ENCODE measurements around the gene RBM28. TPM values are rescaled to one million over a fixed set of nuclear protein-coding genes. Genes with fewer than 3 reads are reported as not detected.

The RBM28 gene
- total RNA-seq, 1 donor = 6.5 TPM

DNA sequence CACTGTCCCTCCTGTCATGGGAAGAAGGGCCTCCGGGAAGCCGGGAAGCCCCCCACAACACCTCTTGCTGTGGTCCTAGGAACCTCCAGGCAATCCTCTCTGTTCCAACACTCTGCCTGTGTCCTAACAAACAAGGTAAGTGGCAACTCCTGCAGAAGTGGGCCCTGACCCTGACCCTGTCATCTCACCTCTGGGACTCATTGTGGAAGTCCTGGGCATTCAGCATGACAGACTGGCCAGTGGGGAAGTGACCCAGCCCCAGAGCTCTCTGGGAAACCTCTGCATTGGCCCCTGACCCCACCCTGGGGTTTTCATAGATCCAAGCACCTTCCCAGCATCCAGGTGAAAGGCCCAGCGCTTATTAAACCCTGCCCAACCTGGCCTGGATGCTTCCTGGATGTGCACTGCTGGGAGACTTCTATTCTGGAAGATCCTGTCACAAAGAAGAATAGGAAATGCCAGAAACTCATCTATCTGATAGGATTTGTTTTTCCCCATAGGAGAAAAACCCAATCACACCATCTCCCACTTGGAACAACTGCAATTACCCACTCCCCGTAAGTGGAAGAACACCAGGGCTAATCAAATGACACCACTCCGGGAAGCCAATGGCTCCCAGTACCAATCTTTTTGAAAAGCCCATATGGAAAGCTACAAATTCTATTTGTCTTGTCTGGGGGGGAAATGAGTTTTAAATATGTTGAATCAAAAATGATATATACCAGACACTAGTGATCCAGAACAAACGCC lies 78.4 kb downstream of the RBM28 start:
- no peak for DNase-seq (ENCODE audit: low read depth in 2 of 3, low spot score in 2 of 3)

DNA sequence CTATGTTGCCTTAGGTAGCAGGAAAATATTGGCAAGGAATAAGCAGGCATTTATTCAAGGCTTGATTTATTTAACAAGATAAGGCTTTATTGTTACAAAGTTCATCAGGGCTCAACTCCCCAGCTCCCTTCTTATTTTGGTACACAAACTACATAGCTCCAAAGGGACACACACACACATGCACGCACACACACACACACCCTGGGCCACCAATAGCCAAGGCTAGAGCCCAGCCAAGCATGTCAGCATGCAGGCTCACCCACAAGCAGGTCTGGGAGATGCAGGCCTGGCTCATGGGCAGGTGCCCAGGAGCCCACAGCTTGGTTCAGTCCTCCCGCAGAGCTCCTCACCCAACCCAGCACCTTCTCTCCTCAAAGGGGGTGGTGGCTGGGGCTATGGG lies 79.2 kb downstream of the RBM28 start:
- DNase-seq (ENCODE audit: low read depth in 2 of 3, low spot score in 2 of 3) = no peak

DNA sequence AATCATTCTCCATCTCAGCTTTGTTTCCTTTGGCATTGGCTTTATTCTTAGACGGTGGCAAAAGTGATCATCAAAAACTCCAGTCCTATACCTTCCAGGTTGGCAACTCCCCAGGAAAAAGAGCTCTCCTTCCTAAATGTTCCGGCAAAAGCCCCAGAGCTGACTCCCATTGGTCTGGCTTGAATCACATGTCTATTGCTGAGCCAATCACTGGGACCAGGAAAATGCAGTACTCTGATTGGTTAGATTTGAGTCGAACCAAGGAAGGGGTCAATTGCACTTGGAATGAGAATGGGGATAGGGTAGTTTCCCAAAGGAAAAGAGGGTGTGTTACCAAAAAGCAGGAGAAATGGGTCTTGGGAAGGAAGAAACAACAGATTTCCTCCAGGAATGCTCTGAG lies 80.3 kb downstream of the RBM28 start:
- no peak for DNase-seq (ENCODE audit: low read depth in 2 of 3, low spot score in 2 of 3)

DNA sequence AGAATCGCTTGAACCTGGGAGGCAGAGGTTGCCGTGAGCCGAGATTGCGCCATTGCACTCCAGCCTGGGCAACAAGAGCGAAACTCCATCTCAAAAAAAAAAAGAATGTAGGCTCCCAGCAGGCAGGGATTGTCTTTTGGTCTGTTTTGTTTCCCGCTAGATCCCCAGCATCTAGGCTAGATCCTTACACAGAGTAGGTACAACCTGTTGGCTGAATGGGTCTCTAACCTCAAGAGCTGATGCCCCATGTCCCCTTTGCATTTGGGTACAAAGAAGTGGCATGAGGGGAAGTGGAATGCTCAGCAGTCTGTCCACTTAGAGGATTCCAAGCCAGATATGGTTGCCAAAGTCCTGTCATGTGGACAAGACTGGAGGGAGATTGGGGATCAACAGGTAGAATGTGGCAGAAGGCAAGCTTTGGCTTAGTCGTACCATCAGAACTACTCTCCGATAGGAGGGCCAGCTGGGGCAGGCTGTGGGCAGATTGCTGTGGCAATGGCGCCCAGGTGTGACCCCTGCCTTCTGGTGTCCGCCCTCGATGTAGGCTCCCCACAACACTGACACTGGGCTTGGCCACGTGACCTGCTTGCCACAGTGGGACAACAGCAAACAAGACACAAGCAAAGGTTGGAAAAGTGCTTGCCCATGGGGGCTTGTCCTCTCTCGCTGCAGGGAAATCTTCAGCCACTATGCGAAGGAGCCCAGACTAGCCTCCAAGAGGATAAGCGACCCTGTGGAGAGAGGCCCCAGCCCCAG lies 81.3 kb downstream of the RBM28 start:
- no peak for DNase-seq (ENCODE audit: low read depth in 2 of 3, low spot score in 2 of 3)

DNA sequence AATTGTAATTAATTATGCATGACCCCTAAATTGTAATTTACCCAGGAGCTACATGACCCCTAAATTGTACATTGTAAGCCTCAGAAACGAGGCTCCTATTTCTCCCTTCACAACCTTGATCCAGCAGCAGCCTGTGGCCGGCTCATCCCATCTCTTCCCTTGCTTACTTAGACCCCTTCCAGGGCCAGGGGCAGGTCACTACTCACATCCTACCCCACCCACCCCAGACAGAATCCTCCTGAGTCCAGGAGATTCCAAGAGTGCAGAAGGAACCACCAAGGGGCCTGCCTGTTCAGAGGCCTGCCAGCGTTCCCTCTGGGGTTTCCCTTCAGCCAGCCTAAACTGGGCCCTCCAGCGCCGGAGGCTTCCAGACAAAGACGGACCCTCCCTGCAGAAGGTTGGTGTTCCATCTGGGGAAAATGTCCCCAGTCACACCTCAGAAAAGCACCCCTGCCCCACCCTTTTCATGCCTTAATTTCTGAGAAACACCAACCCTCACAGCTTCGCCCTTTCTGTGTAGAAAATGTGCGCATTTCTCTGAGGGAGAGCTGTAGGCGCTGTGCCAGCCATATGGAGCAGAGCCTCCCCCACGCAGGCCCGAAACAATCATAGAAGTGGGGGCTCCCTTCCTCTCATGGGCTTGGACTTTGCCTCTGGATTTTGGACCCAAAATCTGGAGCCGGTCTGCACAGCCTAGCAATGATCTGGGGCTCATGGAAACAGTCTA lies 83.5 kb downstream of the RBM28 start:
- no peak for DNase-seq (ENCODE audit: low read depth in 2 of 3, low spot score in 2 of 3)

DNA sequence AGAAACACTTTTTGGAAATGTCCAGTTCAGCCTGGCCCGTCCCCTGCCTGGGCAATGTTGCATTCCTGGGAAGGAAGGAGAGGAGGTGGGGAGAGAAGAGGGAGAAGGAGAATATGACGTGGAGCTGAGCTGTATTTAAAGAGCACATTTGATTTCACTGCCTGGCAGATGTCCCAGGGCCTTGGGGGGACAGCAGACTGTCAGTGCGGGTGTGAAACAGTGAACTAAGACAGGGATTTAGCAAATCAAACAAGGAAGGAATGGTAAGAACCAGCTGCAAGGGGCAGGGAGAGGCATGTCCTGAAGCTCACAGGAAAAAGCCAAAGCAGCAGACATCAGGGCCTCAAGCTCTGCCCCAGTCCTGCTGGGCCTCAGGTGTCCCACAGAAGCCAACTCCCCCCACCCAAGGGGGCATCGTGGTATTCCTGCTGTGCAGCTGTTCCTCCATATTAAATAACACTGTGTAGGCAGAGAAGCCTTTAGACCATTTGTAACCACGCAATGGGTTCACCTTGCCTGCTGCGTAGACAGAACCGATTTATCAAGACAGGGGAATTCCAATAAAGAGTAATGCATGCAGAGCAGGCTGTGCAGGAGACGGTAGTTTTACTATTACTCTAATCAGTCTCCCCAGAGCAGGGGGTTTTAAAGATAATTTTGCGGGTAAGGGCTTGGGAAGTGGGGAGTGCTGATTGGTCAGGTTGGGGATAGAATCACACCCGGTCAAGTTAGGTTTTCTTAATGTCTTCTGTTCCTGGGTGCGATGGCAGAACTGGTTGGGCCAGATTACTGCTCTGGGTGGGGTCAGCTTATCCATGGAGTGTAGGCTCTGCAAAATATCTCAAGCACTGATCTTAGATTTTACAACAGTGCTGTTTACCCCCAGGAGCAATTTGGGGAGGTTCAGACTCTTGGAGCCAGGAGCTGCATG lies 84.3 kb downstream of the RBM28 start:
- DNase-seq (ENCODE audit: low read depth in 2 of 3, low spot score in 2 of 3) = no peak

DNA sequence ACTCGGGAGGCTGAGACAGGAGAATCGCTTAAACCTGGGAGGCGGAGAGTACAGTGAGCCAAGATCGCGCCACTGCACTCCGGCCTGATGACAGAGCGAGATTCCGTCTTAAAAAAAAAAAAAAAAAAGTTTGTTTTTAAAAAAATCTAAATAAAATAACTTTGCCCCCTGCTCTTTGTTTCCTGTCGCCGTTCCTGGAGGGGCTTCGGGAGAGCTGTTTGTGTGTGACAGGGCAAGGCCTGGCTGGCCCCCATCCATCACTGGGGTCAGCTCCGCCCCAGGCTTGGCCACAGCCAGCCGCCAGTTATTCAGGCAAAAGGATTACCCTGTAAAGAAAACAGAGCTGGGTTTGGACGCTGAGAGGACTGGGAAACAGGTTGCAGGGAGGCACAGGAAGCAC lies 86.2 kb downstream of the RBM28 start:
- DNase-seq (ENCODE audit: low read depth in 2 of 3, low spot score in 2 of 3) = no peak

DNA sequence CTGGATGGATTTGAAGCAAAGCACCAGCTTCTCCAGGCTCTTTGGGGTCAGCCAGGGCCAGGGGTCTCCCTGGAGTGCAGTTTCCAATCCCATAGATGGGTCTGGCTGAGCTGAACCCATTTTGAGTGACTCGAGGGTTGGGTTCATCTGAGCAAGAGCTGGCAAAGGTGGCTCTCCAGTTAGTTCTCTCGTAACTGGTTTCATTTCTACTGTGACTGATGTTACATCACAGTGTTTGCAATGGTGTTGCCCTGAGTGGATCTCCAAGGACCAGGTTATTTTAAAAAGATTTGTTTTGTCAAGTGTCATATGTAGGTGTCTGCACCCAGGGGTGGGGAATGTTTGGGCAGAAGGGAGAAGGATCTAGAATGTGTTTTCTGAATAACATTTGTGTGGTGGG lies 88.4 kb downstream of the RBM28 start:
- DNase-seq (ENCODE audit: low read depth in 2 of 3, low spot score in 2 of 3) = no peak

DNA sequence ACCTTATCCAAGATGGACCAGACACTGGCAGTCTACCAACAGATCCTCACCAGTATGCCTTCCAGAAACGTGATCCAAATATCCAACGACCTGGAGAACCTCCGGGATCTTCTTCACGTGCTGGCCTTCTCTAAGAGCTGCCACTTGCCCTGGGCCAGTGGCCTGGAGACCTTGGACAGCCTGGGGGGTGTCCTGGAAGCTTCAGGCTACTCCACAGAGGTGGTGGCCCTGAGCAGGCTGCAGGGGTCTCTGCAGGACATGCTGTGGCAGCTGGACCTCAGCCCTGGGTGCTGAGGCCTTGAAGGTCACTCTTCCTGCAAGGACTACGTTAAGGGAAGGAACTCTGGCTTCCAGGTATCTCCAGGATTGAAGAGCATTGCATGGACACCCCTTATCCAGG lies 89.2 kb downstream of the RBM28 start:
- no peak for DNase-seq (ENCODE audit: low read depth in 2 of 3, low spot score in 2 of 3)

DNA sequence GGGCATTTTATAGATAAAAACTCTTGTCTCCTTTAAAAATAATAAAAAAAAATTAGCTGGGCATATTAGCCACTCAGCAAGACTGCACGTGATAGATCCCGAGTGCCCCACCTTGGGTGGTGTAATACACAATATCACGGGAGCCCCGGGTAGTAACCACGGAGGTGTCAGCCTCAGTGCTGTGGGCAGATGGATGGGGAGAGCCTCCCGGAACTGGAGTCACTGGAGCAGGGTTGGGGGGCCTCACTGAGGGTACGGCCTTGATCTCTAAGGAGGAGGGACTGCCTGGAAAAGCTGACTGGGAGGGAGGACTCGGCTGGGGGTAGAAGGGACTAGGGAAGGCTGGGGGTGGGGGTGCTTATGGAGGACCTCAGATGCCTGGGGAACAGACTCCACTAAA lies 90.0 kb downstream of the RBM28 start:
- no peak for DNase-seq (ENCODE audit: low read depth in 2 of 3, low spot score in 2 of 3)

DNA sequence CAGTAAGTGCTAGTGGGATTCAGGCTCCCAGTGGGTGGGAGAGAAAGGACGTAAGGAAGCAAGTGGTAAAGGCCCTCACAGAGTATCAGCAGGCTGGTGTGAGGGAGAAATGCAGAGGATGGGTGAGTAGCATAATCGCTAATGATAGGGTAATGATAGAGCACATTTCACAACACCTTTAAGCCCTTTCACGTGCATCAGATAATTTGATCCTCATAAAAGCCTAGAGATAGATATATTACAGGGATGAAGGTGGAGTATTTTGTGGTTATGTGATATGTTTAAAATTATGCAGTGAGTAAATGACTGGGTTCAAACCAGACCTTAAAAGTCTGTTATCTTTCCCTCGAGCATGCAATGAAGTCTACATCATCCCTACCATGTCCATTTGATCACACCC lies 92.4 kb downstream of the RBM28 start:
- no peak for DNase-seq (ENCODE audit: low read depth in 2 of 3, low spot score in 2 of 3)

Small RNAs within 50 kb of the gene (small RNA-seq; reads per million reads assigned to genes)
- not detected for gene RNU7-27P

Other genes with a start within 250 kb of the RBM28 start
- under 0.01 TPM for gene LEP, start 102.6 kb downstream of the RBM28 start, total RNA-seq
- 0.27 TPM for gene PRRT4, start 17.8 kb upstream of the RBM28 start, total RNA-seq
- 57.9 TPM for gene IMPDH1, start 66.1 kb upstream of the RBM28 start, total RNA-seq
- gene HILPDA, start 112.0 kb upstream of the RBM28 start, total RNA-seq = 7.5 TPM
- 13.5 TPM for gene METTL2B, start 132.8 kb upstream of the RBM28 start, total RNA-seq